Right hindlimb (tissue), 1 donor: ENCODE results near the gene CSF2.

ENCODE experiments used
- DNase-seq: peaks from one replicate; pipeline ENCODE4 v3.0.0-alpha.2; 2018

Gene CSF2

DNA sequence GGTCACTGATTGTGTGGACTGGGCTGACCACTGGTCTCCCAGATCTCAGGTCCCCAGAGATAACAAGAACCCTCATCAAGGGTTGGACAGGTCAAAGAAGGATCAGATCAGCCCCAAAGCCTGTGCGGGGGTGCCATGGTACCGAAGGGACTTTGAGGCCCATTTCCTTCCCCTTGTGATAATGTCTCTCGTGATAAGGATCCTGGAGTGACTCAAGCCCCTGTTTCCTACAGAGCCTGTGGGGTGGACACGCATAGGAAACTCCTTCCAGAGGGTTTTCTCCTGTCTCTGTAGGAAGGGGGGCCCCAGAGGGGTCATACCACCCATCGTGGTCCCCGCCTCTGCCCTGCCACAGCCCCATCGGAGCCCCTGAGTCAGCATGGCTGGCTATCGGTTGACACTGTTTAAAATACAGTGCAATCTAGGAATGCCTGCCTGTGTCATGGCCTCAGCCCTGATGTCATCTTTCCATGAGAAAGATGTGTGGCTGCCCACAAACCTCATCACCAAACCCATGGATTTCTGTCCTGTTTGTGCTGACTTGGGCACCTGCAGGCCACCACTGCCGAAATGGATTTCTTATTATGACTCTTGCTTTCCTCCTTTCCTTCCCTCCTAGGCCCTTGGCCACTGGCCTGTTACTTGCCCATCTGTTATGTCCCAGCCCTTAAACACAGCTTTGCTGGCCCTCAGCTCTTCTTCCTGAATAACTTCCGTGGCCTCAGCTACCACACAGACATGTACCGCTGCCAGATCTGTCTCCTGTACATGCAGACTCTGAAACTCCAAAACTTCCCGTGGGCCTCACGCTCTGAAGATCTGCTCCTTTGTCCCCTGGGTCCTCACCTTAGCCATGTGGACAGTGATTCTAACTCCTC, 2.9 kb upstream of the CSF2 start:
- DNase-seq = no peak

DNA sequence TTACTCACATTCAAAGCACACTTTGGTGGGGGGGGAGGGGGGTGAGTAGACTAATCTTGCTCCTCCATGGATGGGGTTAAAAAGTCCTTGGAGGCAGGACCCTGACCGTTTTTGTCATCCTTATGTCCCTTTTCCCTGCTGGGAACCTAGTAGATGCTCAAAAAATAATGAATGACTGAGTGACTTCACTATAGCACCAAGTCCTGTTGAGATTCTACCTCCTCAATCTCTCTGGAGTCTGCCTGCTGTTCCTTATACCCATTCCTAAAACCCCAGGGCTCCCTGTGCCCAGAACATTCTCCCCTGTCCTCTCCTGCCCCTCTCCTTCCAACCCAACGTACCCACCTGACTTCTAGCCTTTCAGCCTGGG, 2.3 kb upstream of the CSF2 start:
- no peak for DNase-seq

DNA sequence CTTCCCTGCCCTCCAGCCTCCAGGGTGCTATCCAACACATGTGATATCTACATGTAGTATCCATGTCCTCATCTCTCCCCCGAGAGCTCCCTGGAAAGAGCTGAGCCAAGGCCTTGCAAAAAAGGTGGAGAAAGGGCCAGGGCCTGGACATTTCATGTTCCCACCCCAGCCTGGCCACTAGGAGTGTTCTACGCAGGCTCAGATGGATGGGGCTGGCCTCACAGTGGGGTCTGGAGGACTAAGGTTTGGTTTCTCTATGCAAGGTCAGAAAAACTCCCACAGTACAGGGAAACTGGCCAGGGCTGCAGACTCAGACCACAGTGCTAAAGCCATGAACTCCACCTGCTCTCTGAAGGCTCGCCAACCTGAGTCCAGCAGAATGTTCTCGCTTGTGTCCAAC, 1.5 kb upstream of the CSF2 start:
- DNase-seq = no peak

DNA sequence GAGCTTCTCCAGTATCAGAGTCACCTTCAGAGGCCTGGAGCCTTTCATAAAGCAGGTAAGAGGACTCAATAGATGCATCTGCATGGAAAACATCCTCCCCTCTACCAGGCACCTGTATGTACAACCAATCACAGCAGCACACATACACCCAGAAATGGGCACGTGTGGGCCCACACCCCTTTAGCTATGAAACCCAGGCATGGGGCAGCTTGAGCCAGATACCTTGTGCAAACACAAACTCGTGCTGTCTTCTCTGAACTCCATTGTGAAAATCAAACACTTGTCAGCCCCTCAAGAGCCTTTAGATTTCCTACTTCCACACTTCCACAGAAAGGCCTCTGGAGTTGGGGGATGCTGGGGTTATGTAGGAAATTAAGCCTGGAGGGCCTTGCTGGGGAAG, 1.1 kb upstream of the CSF2 start:
- DNase-seq = no peak

DNA sequence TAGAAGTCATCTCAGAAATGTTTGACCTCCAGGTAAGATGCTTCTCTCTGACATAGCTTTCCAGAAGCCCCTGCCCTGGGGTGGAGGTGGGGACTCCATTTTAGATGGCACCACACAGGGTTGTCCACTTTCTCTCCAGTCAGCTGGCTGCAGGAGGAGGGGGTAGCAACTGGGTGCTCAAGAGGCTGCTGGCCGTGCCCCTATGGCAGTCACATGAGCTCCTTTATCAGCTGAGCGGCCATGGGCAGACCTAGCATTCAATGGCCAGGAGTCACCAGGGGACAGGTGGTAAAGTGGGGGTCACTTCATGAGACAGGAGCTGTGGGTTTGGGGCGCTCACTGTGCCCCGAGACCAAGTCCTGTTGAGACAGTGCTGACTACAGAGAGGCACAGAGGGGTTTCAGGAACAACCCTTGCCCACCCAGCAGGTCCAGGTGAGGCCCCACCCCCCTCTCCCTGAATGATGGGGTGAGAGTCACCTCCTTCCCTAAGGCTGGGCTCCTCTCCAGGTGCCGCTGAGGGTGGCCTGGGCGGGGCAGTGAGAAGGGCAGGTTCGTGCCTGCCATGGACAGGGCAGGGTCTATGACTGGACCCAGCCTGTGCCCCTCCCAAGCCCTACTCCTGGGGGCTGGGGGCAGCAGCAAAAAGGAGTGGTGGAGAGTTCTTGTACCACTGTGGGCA, 642 bp downstream of the CSF2 start:
- DNase-seq = no peak

DNA sequence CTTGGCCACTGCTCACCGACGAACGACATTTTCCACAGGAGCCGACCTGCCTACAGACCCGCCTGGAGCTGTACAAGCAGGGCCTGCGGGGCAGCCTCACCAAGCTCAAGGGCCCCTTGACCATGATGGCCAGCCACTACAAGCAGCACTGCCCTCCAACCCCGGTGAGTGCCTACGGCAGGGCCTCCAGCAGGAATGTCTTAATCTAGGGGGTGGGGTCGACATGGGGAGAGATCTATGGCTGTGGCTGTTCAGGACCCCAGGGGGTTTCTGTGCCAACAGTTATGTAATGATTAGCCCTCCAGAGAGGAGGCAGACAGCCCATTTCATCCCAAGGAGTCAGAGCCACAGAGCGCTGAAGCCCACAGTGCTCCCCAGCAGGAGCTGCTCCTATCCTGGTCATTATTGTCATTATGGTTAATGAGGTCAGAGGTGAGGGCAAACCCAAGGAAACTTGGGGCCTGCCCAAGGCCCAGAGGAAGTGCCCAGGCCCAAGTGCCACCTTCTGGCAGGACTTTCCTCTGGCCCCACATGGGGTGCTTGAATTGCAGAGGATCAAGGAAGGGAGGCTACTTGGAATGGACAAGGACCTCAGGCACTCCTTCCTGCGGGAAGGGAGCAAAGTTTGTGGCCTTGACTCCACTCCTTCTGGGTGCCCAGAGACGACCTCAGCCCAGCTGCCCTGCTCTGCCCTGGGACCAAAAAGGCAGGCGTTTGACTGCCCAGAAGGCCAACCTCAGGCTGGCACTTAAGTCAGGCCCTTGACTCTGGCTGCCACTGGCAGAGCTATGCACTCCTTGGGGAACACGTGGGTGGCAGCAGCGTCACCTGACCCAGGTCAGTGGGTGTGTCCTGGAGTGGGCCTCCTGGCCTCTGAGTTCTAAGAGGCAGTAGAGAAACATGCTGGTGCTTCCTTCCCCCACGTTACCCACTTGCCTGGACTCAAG, 1.5 kb downstream of the CSF2 start:
- DNase-seq = no peak

DNA sequence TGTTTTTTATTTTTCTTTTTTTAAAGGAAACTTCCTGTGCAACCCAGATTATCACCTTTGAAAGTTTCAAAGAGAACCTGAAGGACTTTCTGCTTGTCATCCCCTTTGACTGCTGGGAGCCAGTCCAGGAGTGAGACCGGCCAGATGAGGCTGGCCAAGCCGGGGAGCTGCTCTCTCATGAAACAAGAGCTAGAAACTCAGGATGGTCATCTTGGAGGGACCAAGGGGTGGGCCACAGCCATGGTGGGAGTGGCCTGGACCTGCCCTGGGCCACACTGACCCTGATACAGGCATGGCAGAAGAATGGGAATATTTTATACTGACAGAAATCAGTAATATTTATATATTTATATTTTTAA, 2.1 kb downstream of the CSF2 start:
- DNase-seq = no peak

DNA sequence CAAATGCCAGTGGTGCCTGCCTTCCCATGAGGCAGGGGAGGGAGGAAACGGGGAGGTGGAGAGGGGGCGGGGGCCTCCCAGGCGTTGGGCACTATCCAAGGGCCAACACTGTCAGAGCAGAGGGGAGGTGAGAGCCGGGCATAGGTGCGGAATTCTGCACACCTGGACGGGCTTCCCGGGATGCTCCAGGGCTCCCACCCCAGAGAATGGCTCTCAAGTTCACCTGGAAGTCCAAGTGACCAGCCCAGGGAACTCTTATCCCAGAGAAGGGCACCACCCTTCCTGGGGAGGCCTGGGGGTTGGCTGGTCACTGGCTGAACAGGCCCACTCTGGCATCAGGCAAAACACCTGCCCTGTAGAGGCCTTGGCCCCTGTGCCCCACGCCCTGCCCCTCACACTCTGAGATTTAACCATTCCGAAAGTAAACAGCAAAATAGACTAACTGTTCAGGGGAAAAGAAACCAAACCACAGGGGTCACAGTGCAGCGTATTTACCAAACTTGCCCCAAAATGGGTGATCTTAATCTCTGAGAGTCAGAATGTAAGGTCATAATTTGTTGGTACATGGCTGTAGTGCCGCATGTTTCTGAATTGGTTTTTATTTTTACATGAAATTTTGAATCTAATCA, 2.7 kb downstream of the CSF2 start:
- no peak for DNase-seq

DNA sequence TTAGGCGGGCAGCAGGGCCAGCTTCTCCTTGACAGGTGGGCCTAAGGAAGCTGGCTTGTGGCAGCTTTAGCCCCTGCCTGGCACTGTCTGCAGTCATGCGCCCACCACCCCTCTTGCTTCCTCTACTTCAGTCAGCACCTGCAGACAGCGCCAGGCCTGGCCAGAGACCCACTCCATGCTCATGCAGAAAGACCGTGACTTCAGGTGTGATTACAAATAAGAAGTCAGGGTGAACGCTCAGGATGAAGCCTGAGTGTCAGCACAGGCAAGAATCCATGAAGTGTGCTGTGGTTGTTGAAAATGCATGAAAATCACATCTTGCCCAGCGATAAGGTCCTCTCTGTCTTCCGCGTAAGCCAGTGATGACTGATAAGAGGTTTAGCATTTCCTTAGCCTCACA, 3.4 kb downstream of the CSF2 start:
- DNase-seq = no peak

DNA sequence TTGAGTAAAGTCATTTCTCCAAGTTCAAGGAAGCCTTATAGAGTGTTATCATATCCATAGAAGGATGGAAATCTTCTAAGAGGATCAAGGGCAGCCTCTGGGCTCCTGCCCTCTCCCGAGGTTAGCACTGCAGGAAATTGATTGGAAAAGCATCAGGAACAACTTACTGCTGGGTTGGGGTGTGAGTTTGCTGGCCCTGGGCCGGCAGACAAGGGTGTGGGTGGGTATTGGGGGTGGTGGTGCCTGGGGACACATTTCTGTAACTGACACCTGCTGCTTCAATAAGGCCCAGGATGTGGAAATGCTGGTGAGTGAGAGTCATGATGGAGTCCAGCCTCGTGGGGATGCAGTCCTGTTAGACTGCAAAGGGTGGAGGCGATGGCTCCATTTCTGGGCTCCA, 5.5 kb downstream of the CSF2 start:
- DNase-seq = no peak

DNA sequence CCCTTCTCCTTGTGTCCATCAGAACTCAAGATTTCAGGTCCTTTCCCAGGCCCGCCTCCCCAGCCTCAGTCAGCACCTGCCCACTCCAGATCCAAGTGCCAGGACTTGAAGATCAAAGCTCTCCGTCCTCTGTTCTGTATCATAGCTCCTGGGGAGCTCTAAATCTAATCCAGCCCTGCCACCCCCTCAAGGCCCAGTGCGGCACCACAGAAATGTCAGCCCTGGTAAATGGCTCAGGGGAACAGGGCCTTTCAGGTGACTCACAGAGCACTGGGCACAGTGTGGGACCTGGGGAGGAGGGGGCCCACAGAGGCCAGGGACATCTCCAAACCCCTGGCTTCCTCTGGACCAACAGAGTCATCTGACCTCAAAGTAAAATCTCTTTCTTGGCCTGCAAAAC, 6.0 kb downstream of the CSF2 start:
- no peak for DNase-seq

DNA sequence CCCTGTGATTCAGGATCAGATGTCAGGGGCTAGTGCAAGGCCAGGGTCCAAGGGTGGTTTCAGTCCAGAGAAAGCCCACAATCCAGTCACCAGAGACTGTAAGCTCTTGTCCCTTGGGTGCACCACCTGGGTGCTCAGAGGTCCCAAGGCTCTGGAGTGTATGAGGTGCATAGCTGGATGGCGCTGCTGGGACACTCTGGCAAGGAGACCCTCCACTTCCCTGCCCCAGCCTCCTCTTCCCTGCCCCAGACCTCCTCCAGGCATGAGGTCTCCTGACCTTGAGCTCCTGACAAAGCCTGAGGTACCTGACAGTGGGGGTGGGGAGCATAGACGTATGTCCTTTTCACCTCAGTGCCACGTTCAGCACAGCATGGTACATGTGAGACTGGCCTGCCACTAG, 7.0 kb downstream of the CSF2 start:
- no peak for DNase-seq

DNA sequence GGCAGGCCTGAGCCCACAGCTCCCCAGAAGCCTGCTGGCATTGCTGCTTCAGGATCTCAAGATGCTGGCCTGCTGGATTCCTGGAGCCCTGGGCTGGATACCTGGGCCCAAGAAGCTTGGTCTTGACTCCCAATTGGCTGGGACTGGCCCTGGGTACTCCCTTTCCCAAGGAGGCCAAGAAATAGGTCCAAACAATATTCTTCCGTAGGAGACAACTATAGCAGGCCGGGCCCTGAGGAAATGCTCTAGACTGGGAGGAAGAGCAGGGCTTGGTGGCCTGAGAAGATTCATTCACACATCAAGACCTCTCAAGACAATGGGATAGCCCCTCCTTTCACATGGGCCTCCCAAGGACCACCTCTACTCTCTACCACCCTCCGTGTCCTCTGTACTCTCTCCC, 7.9 kb downstream of the CSF2 start:
- DNase-seq = no peak

DNA sequence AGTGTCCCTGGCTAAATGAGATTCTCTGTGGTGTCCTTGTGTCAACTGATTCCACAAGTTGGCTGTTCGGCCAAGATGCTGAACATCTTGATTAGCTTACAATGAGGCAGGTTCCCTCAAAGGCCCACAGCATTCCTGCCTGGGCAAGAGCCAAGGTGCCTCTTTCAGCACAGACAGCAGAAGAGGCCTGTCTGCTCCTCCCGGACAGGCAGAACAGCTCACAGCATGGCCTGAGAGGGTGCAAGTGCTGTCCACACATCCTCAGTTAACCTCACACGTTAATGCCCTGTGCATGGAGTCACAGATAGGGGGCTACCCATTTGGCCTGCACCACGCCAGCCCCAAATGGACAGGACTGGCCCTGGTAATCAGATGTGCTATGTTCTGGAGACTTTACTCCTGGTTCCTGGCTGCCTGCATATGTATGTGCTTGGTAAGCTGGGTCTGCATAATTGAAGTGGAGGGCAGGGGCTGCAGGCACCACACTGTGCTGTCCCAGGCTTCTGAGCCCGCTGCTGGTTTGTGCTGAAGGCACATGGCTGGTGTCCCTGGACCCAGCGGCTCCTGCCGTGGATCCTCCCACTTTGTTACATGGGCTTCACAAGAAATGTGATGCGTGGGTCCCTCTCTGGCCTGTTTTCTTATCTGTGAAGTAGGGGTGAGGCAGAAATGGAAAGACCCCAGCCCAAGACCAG, 8.9 kb downstream of the CSF2 start:
- no peak for DNase-seq

DNA sequence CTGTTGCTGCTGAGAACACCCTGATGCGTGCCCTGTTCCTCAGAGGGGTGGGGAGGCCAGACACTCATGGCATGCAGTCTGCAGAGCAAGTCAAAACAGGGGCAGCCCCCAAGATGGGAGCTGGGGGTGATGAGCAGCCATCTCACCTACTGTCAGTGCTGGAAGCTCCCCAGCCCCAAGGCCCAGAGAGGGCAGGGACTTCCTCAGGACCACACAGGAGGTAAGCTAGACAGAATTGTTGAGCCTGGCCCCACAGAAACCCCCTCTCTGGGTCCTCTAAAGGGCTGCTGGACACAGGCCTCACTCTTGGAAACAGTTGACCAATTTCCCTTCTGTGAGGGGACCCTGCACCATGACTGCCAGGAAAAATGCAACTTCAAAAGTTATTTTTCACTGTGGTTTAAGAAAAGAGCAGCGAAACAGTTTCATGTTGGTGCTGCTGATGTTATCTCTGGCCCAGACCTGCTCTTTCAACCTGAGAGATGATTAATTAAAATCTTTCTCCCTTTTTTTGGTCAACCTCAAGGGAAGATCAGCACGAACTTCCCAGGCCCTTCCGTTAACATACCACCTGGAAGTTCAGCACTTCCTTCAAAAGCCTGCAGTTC, 9.6 kb downstream of the CSF2 start:
- DNase-seq = no peak

DNA sequence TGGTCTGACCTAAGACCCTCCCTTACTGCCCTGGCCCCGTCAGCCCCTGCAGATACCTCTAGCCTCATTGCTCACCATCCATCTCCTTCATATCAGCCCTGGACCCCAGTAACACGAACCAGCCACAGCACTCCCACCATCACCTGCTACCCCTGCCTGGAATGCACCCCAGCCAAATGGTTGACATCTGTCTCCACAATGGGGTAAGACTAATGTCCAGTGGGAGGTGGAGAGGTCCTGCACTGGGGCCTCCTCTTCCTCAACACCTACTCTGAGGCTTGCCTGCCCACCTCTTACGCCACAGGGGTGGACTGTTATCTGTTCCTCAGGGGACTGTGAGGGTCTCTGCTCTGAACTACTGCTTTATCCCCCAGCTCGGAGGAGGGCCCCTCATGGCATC, 12.1 kb downstream of the CSF2 start:
- no peak for DNase-seq

DNA sequence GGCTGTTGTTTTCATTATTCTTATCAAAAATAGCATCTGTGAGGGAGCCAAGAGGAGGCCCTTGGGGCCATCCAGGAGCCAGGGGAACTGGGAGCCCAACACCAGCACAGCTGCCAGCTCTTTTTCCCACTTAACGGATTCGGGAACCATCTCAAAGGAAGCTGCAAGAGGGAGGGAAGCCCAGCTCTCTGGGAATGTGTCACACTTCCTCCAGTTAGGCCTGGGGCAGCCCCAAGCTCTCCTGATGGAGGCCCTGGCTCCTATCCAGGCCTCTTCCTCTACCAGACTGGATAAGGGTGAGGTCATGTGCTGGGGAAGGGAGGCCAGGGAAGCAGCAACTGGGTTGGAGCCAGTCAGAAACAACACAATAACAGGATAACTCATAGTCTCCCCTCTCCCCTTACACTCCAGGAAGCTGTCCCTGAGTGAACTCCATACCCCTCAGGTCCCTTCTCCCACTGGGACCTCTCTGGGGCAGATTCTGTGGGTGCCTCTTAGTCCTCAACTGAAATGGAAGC, 12.7 kb downstream of the CSF2 start:
- peak; percentile 66 for DNase-seq

DNA sequence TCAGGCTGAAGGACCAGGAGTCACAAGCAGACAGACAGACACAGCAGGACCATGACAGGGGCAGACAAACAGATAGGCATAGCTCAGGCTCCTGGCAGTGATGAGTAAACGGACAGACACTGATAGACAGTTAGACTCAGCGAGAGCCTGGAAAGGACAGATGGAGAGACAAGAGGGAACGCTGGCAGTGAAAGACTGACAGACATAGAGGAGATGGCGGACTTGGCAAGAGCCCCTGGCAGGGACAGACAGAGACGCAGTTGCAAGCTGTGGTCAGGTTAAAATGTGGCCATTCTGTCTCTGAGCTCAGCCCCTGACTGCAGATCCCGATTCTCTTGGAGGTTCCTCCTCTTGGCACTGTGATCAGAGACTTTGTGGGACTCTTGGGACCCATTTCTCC, 13.6 kb downstream of the CSF2 start:
- DNase-seq = no peak

DNA sequence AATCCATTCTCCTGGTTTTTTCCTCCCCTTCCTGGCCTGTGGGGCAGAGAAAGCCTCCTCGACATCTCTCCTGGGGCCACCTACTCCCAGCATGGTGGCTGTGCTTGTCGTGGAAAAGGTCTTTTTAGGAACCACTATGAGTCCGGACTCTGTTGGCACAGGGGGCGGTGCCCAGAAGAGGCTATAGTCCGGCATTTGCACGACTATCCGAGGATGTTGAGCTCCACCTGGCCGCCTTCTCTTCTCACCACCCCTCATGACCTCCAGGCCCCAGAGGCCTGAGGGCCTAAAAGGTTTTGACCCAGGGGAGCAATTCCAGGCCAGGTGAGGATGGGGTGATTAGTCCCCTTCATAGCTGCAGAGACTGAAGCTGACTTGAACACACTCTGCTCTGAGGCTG, 14.1 kb downstream of the CSF2 start:
- no peak for DNase-seq

DNA sequence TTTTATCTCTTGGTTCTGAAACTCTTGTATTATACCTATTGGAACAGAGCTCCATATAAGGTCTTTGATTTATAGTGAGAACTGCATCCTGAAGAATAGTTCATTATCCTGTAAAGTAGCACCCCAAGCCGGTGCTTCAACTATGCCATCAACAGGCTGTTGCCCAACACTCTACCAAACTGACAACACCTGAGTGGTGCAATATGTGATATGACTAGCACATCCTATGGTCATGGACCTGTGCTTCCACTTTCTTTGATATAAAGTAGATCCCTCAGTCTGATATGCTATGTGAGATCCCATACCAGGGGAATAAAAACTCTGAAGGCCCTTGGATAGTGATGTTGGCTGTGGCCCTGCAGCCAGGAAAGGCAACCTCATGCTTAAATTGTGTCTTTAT, 15.8 kb downstream of the CSF2 start:
- no peak for DNase-seq

DNA sequence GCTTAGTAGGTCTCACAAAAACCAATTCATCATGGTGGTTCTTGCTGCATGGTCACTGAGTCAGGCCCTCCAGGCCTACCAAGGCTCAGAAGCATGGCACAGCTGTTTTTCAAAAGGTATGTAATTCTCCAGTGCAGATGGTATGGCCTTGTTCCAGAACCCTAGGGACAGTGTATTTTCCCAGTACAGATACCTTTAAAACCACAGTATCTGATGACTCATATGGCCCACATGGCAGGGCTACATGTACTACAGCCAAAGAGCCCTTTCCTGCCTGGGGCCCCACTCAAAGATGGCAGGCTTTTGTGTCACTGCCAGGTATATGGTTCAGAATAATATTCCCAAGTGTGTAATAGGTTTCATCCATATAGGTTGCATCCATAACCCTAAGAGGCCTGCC, 16.5 kb downstream of the CSF2 start:
- no peak for DNase-seq

DNA sequence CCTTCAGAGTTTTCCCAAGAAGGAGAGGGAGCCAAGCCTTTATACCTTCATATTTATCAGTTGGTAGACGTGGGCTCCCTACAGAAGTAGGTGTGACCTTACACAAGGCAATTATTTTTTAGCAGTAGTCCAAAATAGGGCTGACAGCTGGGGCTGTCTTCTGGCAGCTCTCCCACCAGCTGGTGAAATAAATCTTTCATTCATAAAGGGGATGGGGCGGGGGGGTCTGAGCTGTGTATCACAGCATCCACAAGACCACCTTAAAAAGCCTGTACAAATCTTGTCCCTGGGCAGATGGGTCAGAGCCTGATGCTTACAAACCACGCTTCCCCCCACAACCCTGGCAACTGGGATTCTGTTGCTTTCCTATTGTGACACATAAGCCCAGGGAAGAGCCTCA, 19.7 kb downstream of the CSF2 start:
- no peak for DNase-seq
